ENCODE data around the gene DNAJC27. TPM values are rescaled to one million over a fixed set of nuclear protein-coding genes. Genes with fewer than 3 reads are reported as not detected.
A peak's percentile ranks its signal among the peaks of the same experiment; 100 is the strongest.

Gene DNAJC27
- total and polyA plus RNA-seq, 2 of the 13 experiments (the other 11 are each of a cell fraction or from before 2014, with no cell fraction given): 3.1 to 3.7 TPM

- no peak for TF ChIP-seq CENPBD1 (CRISPR knock-in tag; IDR thresholded peaks at IDR 0.05; ENCODE audit: borderline replicate concordance, low read depth)
- 0 out of 2 replicates have a peak, but pooled peaks have one; percentile 74 for TF ChIP-seq ZNF556 (CRISPR knock-in tag; IDR thresholded peaks at IDR 0.05; ENCODE audit: borderline replicate concordance)
- peak; percentile 90 for TF ChIP-seq ZNF607 (CRISPR knock-in tag; IDR thresholded peaks at IDR 0.05; ENCODE audit: borderline replicate concordance)
- TF ChIP-seq JUND (CRISPR knock-in tag; IDR thresholded peaks at IDR 0.05): peak; percentile 95
- peak; percentile 86 for TF ChIP-seq ZBTB7A (CRISPR knock-in tag; IDR thresholded peaks at IDR 0.05)
- TF ChIP-seq MXD1 (CRISPR knock-in tag; IDR thresholded peaks at IDR 0.05): peak; percentile 92
- peak; percentile 44; the same call in 1 of the 2 replicates for TF ChIP-seq FOXK1 (CRISPR knock-in tag; IDR thresholded peaks at IDR 0.05; ENCODE audit: borderline replicate concordance, low read depth)
- TF ChIP-seq ZNF569 (CRISPR knock-in tag; IDR thresholded peaks at IDR 0.05; ENCODE audit: borderline replicate concordance): peak; percentile 71; the same call in 1 of the 2 replicates
- TF ChIP-seq ZNF720 (CRISPR knock-in tag; IDR thresholded peaks at IDR 0.05): no peak
- no peak for TF ChIP-seq GTF3A (CRISPR knock-in tag; conservative IDR thresholded peaks at IDR 0.05)
- TF ChIP-seq PRDM4 (CRISPR knock-in tag; IDR thresholded peaks at IDR 0.05; ENCODE audit: borderline replicate concordance): no peak
- no peak for TF ChIP-seq ZNF34 (CRISPR knock-in tag; IDR thresholded peaks at IDR 0.05; ENCODE audit: borderline replicate concordance)
- no peak for TF ChIP-seq SRY (CRISPR knock-in tag; IDR thresholded peaks at IDR 0.05)
- TF ChIP-seq FOXO1 (CRISPR knock-in tag; IDR thresholded peaks at IDR 0.05): peak; percentile 74
- TF ChIP-seq ZNF790 (CRISPR knock-in tag; IDR thresholded peaks at IDR 0.05; ENCODE audit: borderline replicate concordance): peak; percentile 40; the same call in 1 of the 2 replicates
- TF ChIP-seq NAIF1 (CRISPR knock-in tag; IDR thresholded peaks at IDR 0.05; ENCODE audit: borderline replicate concordance): 0 out of 2 replicates have a peak, but pooled peaks have one; percentile 75
- TF ChIP-seq ZBTB7B (CRISPR knock-in tag; IDR thresholded peaks at IDR 0.05): peak; percentile 75; the same call in 1 of the 2 replicates
- peak; percentile 77 for TF ChIP-seq ESRRA (CRISPR knock-in tag; IDR thresholded peaks at IDR 0.05; ENCODE audit: low read depth)
- TF ChIP-seq SP1 (IDR thresholded peaks at IDR 0.05): peak; percentile 78
- peak; percentile 87 for TF ChIP-seq SP1 (CRISPR knock-in tag; IDR thresholded peaks at IDR 0.05)
- TF ChIP-seq ZNF629 (CRISPR knock-in tag; conservative IDR thresholded peaks at IDR 0.05): no peak
- peak; percentile 95 for TF ChIP-seq SAP130 (CRISPR knock-in tag; IDR thresholded peaks at IDR 0.05; ENCODE audit: low read depth)
- TF ChIP-seq SMAD3 (CRISPR knock-in tag; IDR thresholded peaks at IDR 0.05): no peak; the same call in 1 of the 2 replicates
- peak; percentile 96 for TF ChIP-seq PATZ1 (CRISPR knock-in tag; IDR thresholded peaks at IDR 0.05)
- no peak for TF ChIP-seq PRPF4 (IDR thresholded peaks at IDR 0.05; ENCODE audit: low read depth, low read length, poor library complexity, severe bottlenecking)
Observed at GRCh38 chr2:24971536-24972314, at the start of gene DNAJC27 (continued).
